ENCODE measurements around the gene DAO.

DNA sequence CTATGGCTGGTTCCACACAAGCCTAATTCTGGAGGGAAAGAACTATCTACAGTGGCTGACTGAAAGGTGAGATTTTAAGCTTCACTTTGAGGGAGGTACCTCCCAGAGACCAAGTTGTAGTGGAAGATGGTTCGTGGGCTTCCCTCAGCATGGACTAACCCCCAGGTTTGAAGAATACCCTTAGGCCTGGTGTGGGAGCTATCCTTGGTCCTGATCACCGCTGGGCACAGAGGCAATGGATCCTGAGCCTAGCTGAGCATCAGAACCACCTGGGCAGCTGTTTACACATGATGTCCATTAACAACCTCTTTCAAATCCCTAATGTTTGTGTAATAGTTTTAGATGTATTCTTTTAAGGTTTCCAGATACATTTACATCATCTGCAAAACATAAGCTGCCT, 10.3 kb downstream of the DAO start:
- TF ChIP-seq, protein P1, sequence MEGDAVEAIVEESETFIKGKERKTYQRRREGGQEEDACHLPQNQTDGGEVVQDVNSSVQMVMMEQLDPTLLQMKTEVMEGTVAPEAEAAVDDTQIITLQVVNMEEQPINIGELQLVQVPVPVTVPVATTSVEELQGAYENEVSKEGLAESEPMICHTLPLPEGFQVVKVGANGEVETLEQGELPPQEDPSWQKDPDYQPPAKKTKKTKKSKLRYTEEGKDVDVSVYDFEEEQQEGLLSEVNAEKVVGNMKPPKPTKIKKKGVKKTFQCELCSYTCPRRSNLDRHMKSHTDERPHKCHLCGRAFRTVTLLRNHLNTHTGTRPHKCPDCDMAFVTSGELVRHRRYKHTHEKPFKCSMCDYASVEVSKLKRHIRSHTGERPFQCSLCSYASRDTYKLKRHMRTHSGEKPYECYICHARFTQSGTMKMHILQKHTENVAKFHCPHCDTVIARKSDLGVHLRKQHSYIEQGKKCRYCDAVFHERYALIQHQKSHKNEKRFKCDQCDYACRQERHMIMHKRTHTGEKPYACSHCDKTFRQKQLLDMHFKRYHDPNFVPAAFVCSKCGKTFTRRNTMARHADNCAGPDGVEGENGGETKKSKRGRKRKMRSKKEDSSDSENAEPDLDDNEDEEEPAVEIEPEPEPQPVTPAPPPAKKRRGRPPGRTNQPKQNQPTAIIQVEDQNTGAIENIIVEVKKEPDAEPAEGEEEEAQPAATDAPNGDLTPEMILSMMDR (conservative IDR thresholded peaks at IDR 0.05; ENCODE audit: low read depth, low read length) = no peak
- TF ChIP-seq EZH2 (IDR thresholded peaks at IDR 0.05; ENCODE audit: borderline replicate concordance, low read depth, low read length, poor library complexity, severe bottlenecking) = no peak
